ENCODE data around the gene EXPH5.

Gene EXPH5

GRCh38 chr11:108574675-108575074, 18.9 kb downstream of the EXPH5 start:
- no peak overlapping the region for H3K27ac ChIP-seq (replicated peaks)
- TF ChIP-seq SPI1 (IDR thresholded peaks at IDR 0.05; ENCODE audit: borderline replicate concordance, low read depth) (no peak), GABPA (IDR thresholded peaks at IDR 0.05; ENCODE audit: low read depth) (no peak), POLR2AphosphoS5 (IDR thresholded peaks at IDR 0.05; ENCODE audit: low read depth) (no peak)
- TF ChIP-seq, protein P1, sequence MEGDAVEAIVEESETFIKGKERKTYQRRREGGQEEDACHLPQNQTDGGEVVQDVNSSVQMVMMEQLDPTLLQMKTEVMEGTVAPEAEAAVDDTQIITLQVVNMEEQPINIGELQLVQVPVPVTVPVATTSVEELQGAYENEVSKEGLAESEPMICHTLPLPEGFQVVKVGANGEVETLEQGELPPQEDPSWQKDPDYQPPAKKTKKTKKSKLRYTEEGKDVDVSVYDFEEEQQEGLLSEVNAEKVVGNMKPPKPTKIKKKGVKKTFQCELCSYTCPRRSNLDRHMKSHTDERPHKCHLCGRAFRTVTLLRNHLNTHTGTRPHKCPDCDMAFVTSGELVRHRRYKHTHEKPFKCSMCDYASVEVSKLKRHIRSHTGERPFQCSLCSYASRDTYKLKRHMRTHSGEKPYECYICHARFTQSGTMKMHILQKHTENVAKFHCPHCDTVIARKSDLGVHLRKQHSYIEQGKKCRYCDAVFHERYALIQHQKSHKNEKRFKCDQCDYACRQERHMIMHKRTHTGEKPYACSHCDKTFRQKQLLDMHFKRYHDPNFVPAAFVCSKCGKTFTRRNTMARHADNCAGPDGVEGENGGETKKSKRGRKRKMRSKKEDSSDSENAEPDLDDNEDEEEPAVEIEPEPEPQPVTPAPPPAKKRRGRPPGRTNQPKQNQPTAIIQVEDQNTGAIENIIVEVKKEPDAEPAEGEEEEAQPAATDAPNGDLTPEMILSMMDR (IDR thresholded peaks at IDR 0.05; ENCODE audit: insufficient read depth, low read length) = no peak
- TF ChIP-seq, protein P2, sequence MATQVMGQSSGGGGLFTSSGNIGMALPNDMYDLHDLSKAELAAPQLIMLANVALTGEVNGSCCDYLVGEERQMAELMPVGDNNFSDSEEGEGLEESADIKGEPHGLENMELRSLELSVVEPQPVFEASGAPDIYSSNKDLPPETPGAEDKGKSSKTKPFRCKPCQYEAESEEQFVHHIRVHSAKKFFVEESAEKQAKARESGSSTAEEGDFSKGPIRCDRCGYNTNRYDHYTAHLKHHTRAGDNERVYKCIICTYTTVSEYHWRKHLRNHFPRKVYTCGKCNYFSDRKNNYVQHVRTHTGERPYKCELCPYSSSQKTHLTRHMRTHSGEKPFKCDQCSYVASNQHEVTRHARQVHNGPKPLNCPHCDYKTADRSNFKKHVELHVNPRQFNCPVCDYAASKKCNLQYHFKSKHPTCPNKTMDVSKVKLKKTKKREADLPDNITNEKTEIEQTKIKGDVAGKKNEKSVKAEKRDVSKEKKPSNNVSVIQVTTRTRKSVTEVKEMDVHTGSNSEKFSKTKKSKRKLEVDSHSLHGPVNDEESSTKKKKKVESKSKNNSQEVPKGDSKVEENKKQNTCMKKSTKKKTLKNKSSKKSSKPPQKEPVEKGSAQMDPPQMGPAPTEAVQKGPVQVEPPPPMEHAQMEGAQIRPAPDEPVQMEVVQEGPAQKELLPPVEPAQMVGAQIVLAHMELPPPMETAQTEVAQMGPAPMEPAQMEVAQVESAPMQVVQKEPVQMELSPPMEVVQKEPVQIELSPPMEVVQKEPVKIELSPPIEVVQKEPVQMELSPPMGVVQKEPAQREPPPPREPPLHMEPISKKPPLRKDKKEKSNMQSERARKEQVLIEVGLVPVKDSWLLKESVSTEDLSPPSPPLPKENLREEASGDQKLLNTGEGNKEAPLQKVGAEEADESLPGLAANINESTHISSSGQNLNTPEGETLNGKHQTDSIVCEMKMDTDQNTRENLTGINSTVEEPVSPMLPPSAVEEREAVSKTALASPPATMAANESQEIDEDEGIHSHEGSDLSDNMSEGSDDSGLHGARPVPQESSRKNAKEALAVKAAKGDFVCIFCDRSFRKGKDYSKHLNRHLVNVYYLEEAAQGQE (IDR thresholded peaks at IDR 0.05; ENCODE audit: insufficient replicate concordance, low read depth) = no peak
- H3K27me3 ChIP-seq (ENCODE audit: insufficient read depth, poor library complexity, severe bottlenecking) = no peaks in the 10 kb centered on the region
- no peak overlapping the region for H3K4me3 ChIP-seq (replicated peaks; ENCODE audit: insufficient read depth, low read length)
- DNase-seq (ENCODE audit: low read depth in 1 of 2, low spot score in 1 of 2) = no peak

DNA sequence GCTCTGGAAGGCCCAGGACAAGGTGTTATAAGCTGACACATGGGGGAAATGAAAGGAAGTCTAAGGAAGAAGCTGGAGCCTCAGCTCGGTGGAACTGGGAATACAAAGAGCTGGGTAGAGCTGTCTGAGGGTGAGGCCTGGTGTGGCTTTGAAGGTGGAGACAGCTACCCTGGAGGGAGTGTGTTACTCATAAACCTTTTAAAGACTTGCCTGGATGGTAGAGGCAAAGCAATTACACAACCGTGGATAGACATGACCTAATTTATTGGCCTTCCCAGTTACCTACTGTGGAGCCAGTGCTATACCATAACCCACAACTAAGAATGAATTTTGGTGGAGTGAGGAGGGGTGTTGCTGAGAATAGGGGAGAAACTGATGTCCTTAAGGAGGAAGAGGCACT, 22.6 kb downstream of the EXPH5 start:
- H3K4me3 ChIP-seq (replicated peaks; ENCODE audit: insufficient read depth, low read length) = no peak overlapping the region
- TF ChIP-seq, protein P2 (IDR thresholded peaks at IDR 0.05; ENCODE audit: insufficient replicate concordance, low read depth) = no peak
- TF ChIP-seq, protein P1 (IDR thresholded peaks at IDR 0.05; ENCODE audit: insufficient read depth, low read length) = no peak
- no peak for TF ChIP-seq GABPA (IDR thresholded peaks at IDR 0.05; ENCODE audit: low read depth)
- TF ChIP-seq SPI1 (IDR thresholded peaks at IDR 0.05; ENCODE audit: borderline replicate concordance, low read depth) = no peak
- TF ChIP-seq POLR2AphosphoS5 (IDR thresholded peaks at IDR 0.05; ENCODE audit: low read depth) = no peak
- DNase-seq (ENCODE audit: low read depth in 1 of 2, low spot score in 1 of 2) = no peak
- H3K27ac ChIP-seq (replicated peaks) = no peak overlapping the region
- H3K27me3 ChIP-seq (ENCODE audit: insufficient read depth, poor library complexity, severe bottlenecking) = no peaks in the 10 kb centered on the region

DNA sequence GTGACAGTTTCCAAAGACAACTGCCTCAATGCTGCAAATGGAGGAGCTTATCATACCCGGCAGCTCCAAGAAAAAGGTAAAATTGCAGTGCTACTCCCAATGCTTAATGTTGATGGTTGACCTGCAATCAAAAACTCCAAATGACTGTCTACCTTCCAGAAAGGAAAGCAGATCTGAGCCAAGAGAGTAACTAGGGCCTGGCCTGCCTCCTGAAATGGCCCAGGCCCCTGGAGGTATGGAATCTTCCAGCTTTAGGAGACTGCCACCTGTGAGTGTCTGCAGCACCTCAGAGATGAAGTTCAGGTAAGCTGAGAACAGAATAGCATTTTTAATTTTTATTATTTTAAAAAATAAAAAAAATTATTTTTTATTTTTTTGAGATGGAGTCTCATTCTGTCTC, 23.7 kb downstream of the EXPH5 start:
- TF ChIP-seq POLR2AphosphoS5 (IDR thresholded peaks at IDR 0.05; ENCODE audit: low read depth) = no peak
- TF ChIP-seq, protein P1 (IDR thresholded peaks at IDR 0.05; ENCODE audit: insufficient read depth, low read length) = no peak
- TF ChIP-seq, protein P2 (IDR thresholded peaks at IDR 0.05; ENCODE audit: insufficient replicate concordance, low read depth) = no peak
- no peak for TF ChIP-seq GABPA (IDR thresholded peaks at IDR 0.05; ENCODE audit: low read depth)
- no peak for TF ChIP-seq SPI1 (IDR thresholded peaks at IDR 0.05; ENCODE audit: borderline replicate concordance, low read depth)
- Histone ChIP-seq H3K27me3 (ENCODE audit: insufficient read depth, poor library complexity, severe bottlenecking) (no peaks in the 10 kb centered on the region), H3K27ac (replicated peaks) (no peak overlapping the region), H3K4me3 (replicated peaks; ENCODE audit: insufficient read depth, low read length) (no peak overlapping the region)
- no peak for DNase-seq (ENCODE audit: low read depth in 1 of 2, low spot score in 1 of 2)

Data from HL-60 (cell line).